Esophagus muscularis mucosa (tissue), 4 donors: Measurements from ENCODE around the gene COL26A1.

Source experiments
- EP300 ChIP-seq: sonication (generic); formaldehyde crosslinking; IDR thresholded peaks from one replicate; pipeline ENCODE4 v1.6.1; 2017; ENCODE audit warnings: antibody characterized with exemption
- POLR2AphosphoS5 ChIP-seq, 2 donors: sonication (generic); formaldehyde crosslinking; IDR thresholded peaks; one replicate each; pipeline ENCODE4 v1.6.1; 2017; ENCODE audit warnings: antibody characterized with exemption in 2 of 2
- TF ChIP-seq, protein P1 (sequence below), 3 experiments: fragments of 200-600 bp in 2 of 3; fragments of 450-650 bp in 1 of 3; sonication (generic) in 2 of 3; IDR thresholded peaks; one replicate each; pipeline ENCODE4 v1.5.1; 2017 to 2019; ENCODE audit warnings: antibody characterized with exemption in 3 of 3, mild to moderate bottlenecking in 2 of 3, moderate library complexity in 1 of 3

DNA sequence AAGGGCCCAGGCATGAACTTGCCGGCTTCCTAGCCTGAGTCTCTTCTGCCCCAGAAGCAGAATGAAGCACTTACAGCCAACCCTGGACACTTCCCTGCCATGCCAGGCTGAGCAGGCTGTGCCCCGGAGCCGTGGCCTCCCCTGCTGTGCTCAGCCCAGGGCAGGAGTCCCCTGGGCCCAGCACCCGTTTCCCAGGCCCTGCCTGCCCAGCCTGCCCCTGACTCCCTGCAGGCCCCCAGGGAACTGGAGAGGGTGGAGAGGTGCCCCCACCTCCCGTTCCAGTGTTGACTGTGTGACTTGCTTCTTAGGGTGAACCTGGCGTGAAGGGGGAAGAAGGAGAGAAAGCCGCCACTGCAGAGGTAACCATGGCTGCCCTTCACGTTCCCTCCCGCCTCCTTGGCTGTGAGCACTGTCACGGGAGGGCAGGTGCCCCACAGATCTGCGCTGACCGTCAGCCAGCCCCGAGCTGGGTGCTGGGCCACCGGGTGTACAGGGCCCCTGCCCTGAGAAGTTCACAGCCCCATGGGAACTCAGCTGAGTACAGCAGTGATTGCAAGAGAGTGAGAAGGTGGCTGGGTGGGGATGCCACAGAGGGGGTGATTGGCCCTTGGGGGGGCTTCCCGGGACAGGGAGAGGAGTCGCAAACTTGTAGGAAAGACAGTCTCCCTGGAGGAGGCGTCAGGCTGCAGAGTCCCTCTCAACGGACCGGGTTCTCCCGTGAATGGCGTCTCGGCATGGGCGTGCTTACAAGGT, 190.5 kb downstream of the COL26A1 start:
- TF ChIP-seq, protein P1, sequence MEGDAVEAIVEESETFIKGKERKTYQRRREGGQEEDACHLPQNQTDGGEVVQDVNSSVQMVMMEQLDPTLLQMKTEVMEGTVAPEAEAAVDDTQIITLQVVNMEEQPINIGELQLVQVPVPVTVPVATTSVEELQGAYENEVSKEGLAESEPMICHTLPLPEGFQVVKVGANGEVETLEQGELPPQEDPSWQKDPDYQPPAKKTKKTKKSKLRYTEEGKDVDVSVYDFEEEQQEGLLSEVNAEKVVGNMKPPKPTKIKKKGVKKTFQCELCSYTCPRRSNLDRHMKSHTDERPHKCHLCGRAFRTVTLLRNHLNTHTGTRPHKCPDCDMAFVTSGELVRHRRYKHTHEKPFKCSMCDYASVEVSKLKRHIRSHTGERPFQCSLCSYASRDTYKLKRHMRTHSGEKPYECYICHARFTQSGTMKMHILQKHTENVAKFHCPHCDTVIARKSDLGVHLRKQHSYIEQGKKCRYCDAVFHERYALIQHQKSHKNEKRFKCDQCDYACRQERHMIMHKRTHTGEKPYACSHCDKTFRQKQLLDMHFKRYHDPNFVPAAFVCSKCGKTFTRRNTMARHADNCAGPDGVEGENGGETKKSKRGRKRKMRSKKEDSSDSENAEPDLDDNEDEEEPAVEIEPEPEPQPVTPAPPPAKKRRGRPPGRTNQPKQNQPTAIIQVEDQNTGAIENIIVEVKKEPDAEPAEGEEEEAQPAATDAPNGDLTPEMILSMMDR (IDR thresholded peaks at IDR 0.05), result no peak
- TF ChIP-seq POLR2AphosphoS5 (IDR thresholded peaks at IDR 0.05) (no peak), EP300 (no peak)
